Activated B cell treated with CpG ODN at 0.5 μM for 24 hours (primary cell): ENCODE data around the gene ZNF460. TPM values are rescaled to one million over a fixed set of nuclear protein-coding genes. Genes with fewer than 3 reads are reported as not detected.

ENCODE experiments used
- ATAC-seq: fragments of 200-7000 bp; cut with Tn5 transposase; one replicate; pipeline ENCODE4 v1.10.0; 2021; ENCODE audit warnings: low read depth, mild to moderate bottlenecking, moderate library complexity
- CTCF ChIA-PET: fragments of 350-600 bp; sonication (Branson Sonifier 250); formaldehyde crosslinking; loops from one replicate; lab custom pipeline; 2021; ENCODE audit warnings: antibody characterized with exemption; lab: Charles Lee
- POLR2A ChIA-PET: fragments of 350-600 bp; sonication (Branson Sonifier 250); formaldehyde crosslinking; loops from one replicate; lab custom pipeline; 2021; ENCODE audit warnings: antibody characterized with exemption; lab: Charles Lee
- DNase-seq: peaks from one replicate; pipeline ENCODE4 v3.0.0; 2022
- H3K27ac Mint-ChIP-seq: one replicate; pipeline ENCODE4 v1.8.0; 2020; ENCODE audit warnings: mixed read lengths
- H3K27me3 Mint-ChIP-seq: one replicate; pipeline ENCODE4 v1.8.0; 2021; ENCODE audit warnings: mixed read lengths
- H3K36me3 Mint-ChIP-seq: one replicate; pipeline ENCODE4 v1.8.0; 2021; ENCODE audit warnings: low read depth, mixed read lengths
- H3K4me1 Mint-ChIP-seq: one replicate; pipeline ENCODE4 v1.8.0; 2021; ENCODE audit warnings: mixed read lengths
- H3K4me3 Mint-ChIP-seq: one replicate; pipeline ENCODE4 v1.8.0; 2020; ENCODE audit warnings: mild to moderate bottlenecking, mixed read lengths
- H3K9me3 Mint-ChIP-seq: one replicate; pipeline ENCODE4 v1.8.0; 2020; ENCODE audit warnings: mixed read lengths
- CTCF ChIP-seq: fragments of 200-600 bp; IDR thresholded peaks from one replicate; pipeline ENCODE4 v1.8.0; 2022; ENCODE audit warnings: antibody characterized with exemption, mild to moderate bottlenecking
- intact Hi-C: fragments of 100-400 bp; cut with micrococcal nuclease; formaldehyde crosslinking; loops from one replicate; pipeline ENCODE4 v1.15.1; 2024
- total RNA-seq: library from RNA; stranded (reverse); gene quantifications from 2 replicates; pipeline ENCODE4 v1.2.3, GENCODE V29; 2022

Gene ZNF460
- total RNA-seq, 1 donor from 2014 or later, result 161 TPM

DNA sequence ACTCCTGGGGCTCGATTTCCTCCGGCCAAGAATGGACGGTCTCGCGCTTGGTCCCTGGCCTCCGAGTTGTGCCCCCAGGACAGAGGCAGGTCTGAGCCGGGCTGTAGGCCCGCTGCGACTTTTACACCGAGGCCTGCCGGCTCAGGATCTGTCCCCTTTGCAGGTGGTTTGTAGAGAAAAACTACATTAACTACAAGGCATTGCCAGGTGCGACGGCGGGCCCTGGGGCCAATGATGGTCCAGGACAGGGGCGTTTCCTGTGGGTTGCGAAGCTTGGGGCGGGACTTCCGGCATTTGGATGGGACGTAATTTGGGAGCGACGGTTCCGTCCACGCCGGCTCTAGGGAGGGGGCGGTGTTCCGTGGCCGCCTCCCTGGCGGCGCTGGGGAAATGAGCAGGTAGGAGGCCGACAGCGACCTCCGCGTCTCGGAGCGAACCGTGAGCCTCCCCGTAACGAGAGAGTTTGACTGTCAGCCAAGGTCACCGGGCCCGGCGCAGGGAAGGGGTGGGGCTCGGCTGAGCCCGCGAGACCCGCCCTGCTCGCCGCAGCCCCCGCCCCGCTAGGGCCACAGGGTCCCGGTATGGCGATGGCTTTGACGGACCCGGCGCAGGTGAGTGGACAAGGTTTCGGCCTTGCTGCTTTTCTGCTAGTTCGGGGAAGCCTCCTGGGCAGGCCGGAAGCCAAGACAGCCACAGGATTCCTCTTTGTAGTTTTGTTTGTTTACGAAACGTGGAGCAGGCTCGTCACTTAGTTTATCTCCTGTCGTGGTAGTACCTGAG is 39.8 kb upstream of the ZNF460 start, which contains the start of gene ZNF805:
Gene ZNF805, plus strand, starts transcription at position 322 of the 780 bp plus-strand sequence. Its CDS starts 260 bp downstream, at position 582.
- H3K36me3 Mint-ChIP-seq, result peaks cover 34% of the 10 kb centered on the region
- ChIA-PET POLR2A (interaction anchor here (0.6 to 2.2 kb wide), 17 partner anchors 23 to 392 kb away, joined by 3 to 23 read pairs (median 7); partner anchors contain the start of genes TRAPPC2B, ZNF211, ZNF264 and ZNF304), CTCF (no interaction called here)
- DNase-seq, result peak; percentile 90
- peak; percentile 93 for ATAC-seq
- H3K27ac Mint-ChIP-seq, result peak within 1 kb of the TSS; percentile 93
- H3K27me3 Mint-ChIP-seq, result no peaks in the 10 kb centered on the region
- no peaks in the 10 kb centered on the region for H3K9me3 Mint-ChIP-seq
- H3K4me1 Mint-ChIP-seq, result peaks cover 39% of the 10 kb centered on the region
- intact Hi-C loops, result loop anchor here (1.0 to 10.0 kb wide), 9 partner anchors 40 to 942 kb away; partner anchors contain the start of genes TRAPPC2B, ZNF17, ZNF264 and ZNF274
- peak within 1 kb of the TSS; percentile 95 for H3K4me3 Mint-ChIP-seq
- no peak for TF ChIP-seq CTCF

DNA sequence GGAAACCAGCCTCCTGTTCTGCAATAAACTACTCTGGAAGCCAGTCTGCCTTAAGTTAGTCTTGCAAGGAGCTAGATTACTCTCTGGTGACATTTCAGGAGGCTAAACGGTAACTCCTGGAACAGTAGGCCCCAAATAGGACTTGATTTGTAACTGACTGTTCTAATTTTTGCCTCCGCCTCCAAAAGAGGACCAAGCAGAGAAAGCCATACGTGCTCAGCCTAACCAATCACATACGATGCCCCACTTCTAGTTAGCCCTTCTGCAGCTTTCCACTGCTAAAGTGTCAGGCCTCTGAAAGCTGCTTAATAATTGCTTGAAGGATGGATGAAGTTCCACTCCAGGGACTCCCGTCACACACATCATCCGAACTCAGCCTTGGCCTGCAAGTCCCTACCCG is 39.1 kb upstream of the ZNF460 start:
- no peaks in the 10 kb centered on the region for H3K9me3 Mint-ChIP-seq
- peak overlapping the region; percentile 95 for H3K4me3 Mint-ChIP-seq
- ChIA-PET CTCF (no interaction called here), POLR2A (interaction anchor here (0.8 to 2.2 kb wide), 6 partner anchors 25 to 122 kb away, joined by 3 to 23 read pairs (median 7); partner anchors contain the start of genes TRAPPC2B, ZNF460 and ZNF547)
- H3K27me3 Mint-ChIP-seq, result no peaks in the 10 kb centered on the region
- H3K4me1 Mint-ChIP-seq, result peaks cover 39% of the 10 kb centered on the region
- intact Hi-C loops, result loop anchor here (2.0 to 10.0 kb wide), 3 partner anchors 174 to 942 kb away; partner anchors contain the start of genes ZNF17 and ZNF274
- no peak for TF ChIP-seq CTCF
- ATAC-seq (no peak), DNase-seq (no peak)
- H3K36me3 Mint-ChIP-seq, result peaks cover 41% of the 10 kb centered on the region
- H3K27ac Mint-ChIP-seq, result peak overlapping the region; percentile 93

DNA sequence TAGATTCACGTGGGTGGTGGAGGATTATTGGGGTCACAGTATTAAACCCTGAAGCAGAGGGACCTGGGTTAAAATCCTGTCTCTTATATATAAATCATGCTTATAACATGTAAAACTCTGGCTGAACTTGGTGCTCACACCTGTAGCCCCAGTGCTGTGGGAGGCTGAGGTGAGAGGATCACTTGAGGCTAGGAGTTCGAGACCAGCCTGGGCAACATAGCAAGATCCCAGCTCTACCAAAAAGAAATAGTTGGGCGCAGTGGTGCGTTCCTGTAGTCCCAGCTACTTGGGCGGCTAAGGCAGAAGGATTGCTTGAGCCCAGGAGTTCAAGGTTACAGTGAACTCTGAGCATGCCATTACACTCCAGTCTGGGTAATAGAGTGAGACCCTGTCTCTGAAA is 37.5 kb upstream of the ZNF460 start:
- peaks cover 57% of the 10 kb centered on the region for H3K36me3 Mint-ChIP-seq
- DNase-seq (no peak), ATAC-seq (no peak)
- ChIA-PET POLR2A (interaction anchor here (0.5 to 0.6 kb wide), 2 partner anchors 32 to 44 kb away, joined by 4 to 7 read pairs; no protein-coding TSS in a partner anchor), CTCF (no interaction called here)
- no peak for TF ChIP-seq CTCF
- H3K27me3 Mint-ChIP-seq, result no peaks in the 10 kb centered on the region
- H3K9me3 Mint-ChIP-seq, result no peaks in the 10 kb centered on the region
- peaks cover 39% of the 10 kb centered on the region for H3K4me1 Mint-ChIP-seq
- peak overlapping the region; percentile 32 for H3K4me3 Mint-ChIP-seq
- intact Hi-C loops, result loop anchor here (5.0 to 10.0 kb wide), 2 partner anchors 172 to 574 kb away; partner anchors contain the start of gene ZNF17
- no peak overlapping the region for H3K27ac Mint-ChIP-seq

DNA sequence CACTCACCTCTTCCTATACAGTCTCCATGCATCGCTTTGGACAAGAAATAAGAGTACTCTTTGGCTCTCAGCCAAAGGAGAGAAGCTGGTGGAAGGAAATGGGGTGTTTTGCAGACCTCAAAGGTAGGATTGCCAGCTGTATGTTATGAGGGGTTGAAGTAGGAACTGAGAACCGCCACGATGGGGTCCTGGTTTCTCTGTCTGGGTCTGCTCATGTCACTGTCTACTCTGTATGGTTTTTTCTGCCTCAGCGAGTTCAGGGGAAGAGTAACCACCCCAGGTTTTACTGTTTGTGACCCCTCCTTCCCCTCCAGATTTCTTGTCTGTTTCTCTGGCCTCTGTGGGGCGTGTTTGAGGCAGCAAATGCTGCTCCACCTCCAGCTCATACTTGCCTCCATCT is 35.8 kb upstream of the ZNF460 start:
- DNase-seq (no peak), ATAC-seq (no peak)
- CTCF ChIA-PET, result no interaction called here
- H3K9me3 Mint-ChIP-seq, result no peaks in the 10 kb centered on the region
- POLR2A ChIA-PET, result no interaction called here
- H3K27ac Mint-ChIP-seq, result no peak overlapping the region
- H3K4me3 Mint-ChIP-seq, result no peak overlapping the region
- H3K27me3 Mint-ChIP-seq, result no peaks in the 10 kb centered on the region
- H3K4me1 Mint-ChIP-seq, result peaks cover 39% of the 10 kb centered on the region
- intact Hi-C loops, result loop anchor here (5.0 to 10.0 kb wide), 2 partner anchors 170 to 573 kb away; partner anchors contain the start of gene ZNF17
- H3K36me3 Mint-ChIP-seq, result peaks cover 70% of the 10 kb centered on the region
- no peak for TF ChIP-seq CTCF

GRCh38 chr19:57245066-57245465 is 35.2 kb upstream of the ZNF460 start:
- no peak for TF ChIP-seq CTCF
- ATAC-seq (no peak), DNase-seq (no peak)
- Mint-ChIP-seq H3K4me1 (peaks cover 36% of the 10 kb centered on the region), H3K27ac (no peak overlapping the region), H3K9me3 (no peaks in the 10 kb centered on the region), H3K27me3 (no peaks in the 10 kb centered on the region), H3K4me3 (no peak overlapping the region), H3K36me3 (peaks cover 73% of the 10 kb centered on the region)
- POLR2A ChIA-PET, result no interaction called here
- intact Hi-C loops, result loop anchor here (10.0 kb wide), 1 partner anchor 170 kb away; the partner anchor contains the start of gene ZNF17
- CTCF ChIA-PET, result no interaction called here
